HEK293T (cell line): ENCODE measurements around the gene PLCB1.

ENCODE experiments used
- FOXK2 ChIP-seq: fragments of 450-650 bp; IDR thresholded peaks from 2 replicates; pipeline ENCODE4 v1.6.1; 2016; ENCODE audit warnings: mild to moderate bottlenecking
- NFRKB ChIP-seq: fragments of 450-650 bp; IDR thresholded peaks from 2 replicates; pipeline ENCODE4 v1.6.1; 2016; ENCODE audit warnings: mild to moderate bottlenecking, moderate library complexity

GRCh38 chr20:8242827-8243724 lies 111.0 kb downstream of the PLCB1 start:
- TF ChIP-seq NFRKB = no peak
- no peak for TF ChIP-seq FOXK2
